ENCODE results near the gene IGFBP2.

IGFBP2 gene

GRCh38 chr2:216661639-216662375, 28.6 kb downstream of the IGFBP2 start:
- H3K4me1 Mint-ChIP-seq: peaks cover 5% of the 10 kb centered on the region
- no peak for ATAC-seq

DNA sequence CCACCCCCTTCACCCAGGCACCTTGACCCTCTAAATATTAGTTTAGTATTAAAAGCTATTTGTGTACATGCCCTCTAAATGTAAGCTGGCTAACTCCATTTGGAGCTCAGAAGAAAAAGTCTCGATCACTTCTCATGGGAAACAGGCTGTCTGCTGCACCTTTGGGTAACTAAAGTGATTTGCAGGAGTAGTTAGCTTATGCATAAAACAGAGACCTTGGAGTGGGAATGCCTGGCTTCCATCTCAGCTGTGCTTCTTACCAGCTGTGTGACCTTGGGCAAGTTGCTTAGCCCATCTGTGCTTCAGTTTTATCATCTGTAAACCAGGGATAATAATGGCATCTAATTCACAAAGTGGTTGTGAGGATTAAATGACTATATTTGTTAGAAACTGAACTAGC, 29.9 kb downstream of the IGFBP2 start:
- Mint-ChIP-seq H3K9me3 (no peaks in the 10 kb centered on the region), H3K27me3 (peaks cover 30% of the 10 kb centered on the region), H3K27ac (no peak overlapping the region), H3K36me3 (no peaks in the 10 kb centered on the region), H3K4me3 (no peak overlapping the region), H3K4me1 (peaks cover 5% of the 10 kb centered on the region)
- ATAC-seq: no peak

More at GRCh38 chr2:216661639-216662375, 28.6 kb downstream of the IGFBP2 start:
- Mint-ChIP-seq H3K27ac (no peak overlapping the region), H3K27me3 (peaks cover 21% of the 10 kb centered on the region), H3K36me3 (no peaks in the 10 kb centered on the region), H3K4me3 (no peak overlapping the region), H3K9me3 (no peaks in the 10 kb centered on the region)

GRCh38 chr2:216663846-216664245, 30.6 kb downstream of the IGFBP2 start:
- Mint-ChIP-seq H3K27ac (no peak overlapping the region), H3K4me1 (peaks cover 5% of the 10 kb centered on the region), H3K4me3 (no peak overlapping the region), H3K9me3 (no peaks in the 10 kb centered on the region), H3K27me3 (peaks cover 38% of the 10 kb centered on the region), H3K36me3 (no peaks in the 10 kb centered on the region)
- ATAC-seq: no peak

DNA sequence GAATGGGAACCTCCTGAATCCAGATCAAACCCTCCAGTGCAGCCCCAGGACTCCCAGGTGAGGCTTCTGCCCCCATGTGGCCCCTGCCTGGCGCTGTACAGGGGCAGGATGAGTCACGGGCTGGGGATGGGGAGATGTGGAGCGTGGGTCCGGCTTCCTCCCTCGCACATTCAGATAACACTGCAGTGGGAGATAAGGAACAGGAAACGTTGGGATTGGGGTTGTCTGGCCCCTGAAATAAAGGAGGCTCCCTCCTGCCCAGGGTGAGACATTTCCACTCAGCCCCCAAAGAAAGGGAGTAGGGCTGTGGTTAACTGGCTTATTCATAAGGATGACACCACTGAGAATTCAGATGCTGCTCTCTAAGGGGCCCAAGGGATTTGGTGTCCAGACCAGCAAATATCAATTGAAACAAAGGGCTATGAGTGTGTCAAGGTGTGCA, 31.4 kb downstream of the IGFBP2 start:
- H3K27me3 Mint-ChIP-seq: peaks cover 45% of the 10 kb centered on the region
- no peak overlapping the region for H3K27ac Mint-ChIP-seq
- H3K9me3 Mint-ChIP-seq: no peaks in the 10 kb centered on the region
- peak; percentile 17 for ATAC-seq
- no peak overlapping the region for H3K4me3 Mint-ChIP-seq
- no peaks in the 10 kb centered on the region for H3K36me3 Mint-ChIP-seq
- peaks cover 5% of the 10 kb centered on the region for H3K4me1 Mint-ChIP-seq

- Mint-ChIP-seq H3K9me3 (no peaks in the 10 kb centered on the region), H3K27me3 (peaks cover 52% of the 10 kb centered on the region), H3K27ac (no peak overlapping the region), H3K36me3 (no peaks in the 10 kb centered on the region), H3K4me1 (peaks cover 5% of the 10 kb centered on the region), H3K4me3 (no peak overlapping the region)
- ATAC-seq: no peak
Measured at GRCh38 chr2:216665242-216665641, 32.0 kb downstream of the IGFBP2 start.

DNA sequence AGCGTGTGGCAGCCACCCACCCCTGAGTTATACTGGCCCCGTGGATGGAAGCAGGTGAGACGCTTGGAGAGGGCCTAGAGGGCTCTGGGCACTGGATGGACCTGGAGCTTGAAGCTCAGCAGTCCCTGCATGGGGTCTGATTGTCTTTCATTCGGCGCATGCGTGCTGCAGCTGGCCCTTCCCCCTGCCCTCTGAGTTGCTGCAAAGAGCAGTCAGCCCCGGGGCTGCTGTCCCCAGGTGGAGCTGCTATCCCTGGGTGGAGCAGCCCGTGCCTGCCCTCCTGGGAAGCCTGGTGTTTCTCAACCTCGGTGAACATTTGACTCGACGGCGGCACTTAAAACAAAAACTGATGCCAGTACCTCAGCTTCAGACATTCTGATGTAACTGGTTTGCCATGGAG, 32.5 kb downstream of the IGFBP2 start:
- no peaks in the 10 kb centered on the region for H3K9me3 Mint-ChIP-seq
- H3K36me3 Mint-ChIP-seq: no peaks in the 10 kb centered on the region
- H3K27ac Mint-ChIP-seq: no peak overlapping the region
- no peak overlapping the region for H3K4me3 Mint-ChIP-seq
- peaks cover 56% of the 10 kb centered on the region for H3K27me3 Mint-ChIP-seq
- no peak for ATAC-seq
- H3K4me1 Mint-ChIP-seq: peaks cover 5% of the 10 kb centered on the region

DNA sequence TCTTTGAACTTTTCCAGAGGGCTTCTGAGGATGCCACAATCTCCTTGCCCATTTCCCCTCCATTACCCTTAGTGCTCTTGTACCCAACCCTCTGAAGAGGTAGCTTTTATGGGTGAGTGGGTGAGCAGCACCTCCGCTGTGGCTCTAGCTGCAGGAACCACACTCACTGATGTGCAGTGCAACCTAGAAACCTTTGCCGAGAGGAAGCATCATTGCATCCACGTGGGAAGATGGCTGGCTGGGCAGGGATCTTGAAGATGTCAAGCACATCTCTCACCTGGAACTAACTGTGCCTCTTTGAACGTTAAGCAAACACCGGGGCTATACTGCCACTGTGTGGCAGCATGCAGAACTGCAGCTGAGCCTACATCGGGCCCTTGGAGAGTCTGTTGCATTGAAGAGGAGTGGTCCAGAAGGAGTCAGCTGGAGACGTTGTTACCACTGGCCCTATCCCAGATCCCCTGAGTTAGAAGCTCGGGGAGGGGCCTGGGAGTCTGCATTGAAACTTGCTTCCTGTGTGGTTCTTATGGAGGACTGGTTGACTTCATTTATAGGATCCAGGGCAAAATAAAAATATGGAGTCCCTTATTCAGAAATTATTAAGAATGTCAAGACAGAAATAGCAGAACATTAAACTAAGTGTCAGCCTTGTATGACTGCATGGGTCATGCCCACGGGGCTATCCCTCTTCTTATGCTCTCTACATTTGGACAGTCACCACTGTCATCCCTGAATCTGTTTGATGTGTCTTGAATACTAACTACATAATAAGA, 33.4 kb downstream of the IGFBP2 start:
- no peak overlapping the region for H3K4me3 Mint-ChIP-seq
- no peak overlapping the region for H3K27ac Mint-ChIP-seq
- peaks cover 5% of the 10 kb centered on the region for H3K4me1 Mint-ChIP-seq
- peak; percentile 60 for ATAC-seq
- H3K36me3 Mint-ChIP-seq: no peaks in the 10 kb centered on the region
- no peaks in the 10 kb centered on the region for H3K9me3 Mint-ChIP-seq
- H3K27me3 Mint-ChIP-seq: peaks cover 61% of the 10 kb centered on the region

- Mint-ChIP-seq H3K9me3 (no peaks in the 10 kb centered on the region), H3K27ac (no peak overlapping the region), H3K27me3 (peaks cover 48% of the 10 kb centered on the region), H3K36me3 (no peaks in the 10 kb centered on the region), H3K4me3 (no peak overlapping the region), H3K4me1 (peaks cover 5% of the 10 kb centered on the region)
- no peak for ATAC-seq
Measured at GRCh38 chr2:216670266-216671080, 37.3 kb downstream of the IGFBP2 start.

- no peak overlapping the region for H3K4me3 Mint-ChIP-seq
- H3K27me3 Mint-ChIP-seq: peaks cover 48% of the 10 kb centered on the region
- H3K36me3 Mint-ChIP-seq: no peaks in the 10 kb centered on the region
- H3K27ac Mint-ChIP-seq: no peak overlapping the region
- no peak for ATAC-seq
- peaks cover 5% of the 10 kb centered on the region for H3K4me1 Mint-ChIP-seq
- no peaks in the 10 kb centered on the region for H3K9me3 Mint-ChIP-seq
Measured at GRCh38 chr2:216671081-216671411, 37.8 kb downstream of the IGFBP2 start.

GRCh38 chr2:216671791-216672343, 38.6 kb downstream of the IGFBP2 start:
- Mint-ChIP-seq H3K36me3 (no peaks in the 10 kb centered on the region), H3K4me1 (no peaks in the 10 kb centered on the region), H3K4me3 (no peak overlapping the region), H3K9me3 (no peaks in the 10 kb centered on the region), H3K27me3 (peaks cover 40% of the 10 kb centered on the region), H3K27ac (no peak overlapping the region)
- ATAC-seq: no peak

DNA sequence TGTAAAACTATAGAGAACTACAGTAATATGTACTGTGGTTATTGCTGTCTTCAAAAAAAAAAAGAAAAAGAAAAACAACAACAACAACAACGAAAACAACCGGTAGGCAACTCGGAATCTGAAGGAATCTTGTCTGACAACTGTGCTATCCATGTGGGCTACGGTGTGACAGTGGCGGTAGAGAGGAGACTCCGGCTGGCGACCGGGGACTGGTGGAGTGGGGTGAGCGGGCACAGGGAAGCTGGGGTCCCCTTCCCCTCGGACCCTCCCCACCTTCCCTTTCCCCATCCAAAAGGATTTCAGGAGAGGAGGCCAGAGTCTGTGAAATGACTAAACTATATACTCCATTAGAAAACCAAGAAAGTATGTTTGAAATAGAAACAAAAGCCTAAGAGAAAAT, 39.2 kb downstream of the IGFBP2 start:
- Mint-ChIP-seq H3K4me1 (no peaks in the 10 kb centered on the region), H3K9me3 (no peaks in the 10 kb centered on the region), H3K27ac (no peak overlapping the region), H3K4me3 (no peak overlapping the region), H3K27me3 (peaks cover 40% of the 10 kb centered on the region), H3K36me3 (no peaks in the 10 kb centered on the region)
- no peak for ATAC-seq

GRCh38 chr2:216673021-216673420, 39.8 kb downstream of the IGFBP2 start:
- Mint-ChIP-seq H3K27ac (no peak overlapping the region), H3K36me3 (no peaks in the 10 kb centered on the region), H3K4me1 (no peaks in the 10 kb centered on the region), H3K4me3 (no peak overlapping the region), H3K9me3 (no peaks in the 10 kb centered on the region), H3K27me3 (peaks cover 40% of the 10 kb centered on the region)
- peak; percentile 16 for ATAC-seq

GRCh38 chr2:216673609-216674008, 40.4 kb downstream of the IGFBP2 start:
- H3K4me1 Mint-ChIP-seq: no peaks in the 10 kb centered on the region
- no peak overlapping the region for H3K27ac Mint-ChIP-seq
- H3K4me3 Mint-ChIP-seq: no peak overlapping the region
- no peaks in the 10 kb centered on the region for H3K9me3 Mint-ChIP-seq
- H3K27me3 Mint-ChIP-seq: peaks cover 36% of the 10 kb centered on the region
- H3K36me3 Mint-ChIP-seq: no peaks in the 10 kb centered on the region
- no peak for ATAC-seq

DNA sequence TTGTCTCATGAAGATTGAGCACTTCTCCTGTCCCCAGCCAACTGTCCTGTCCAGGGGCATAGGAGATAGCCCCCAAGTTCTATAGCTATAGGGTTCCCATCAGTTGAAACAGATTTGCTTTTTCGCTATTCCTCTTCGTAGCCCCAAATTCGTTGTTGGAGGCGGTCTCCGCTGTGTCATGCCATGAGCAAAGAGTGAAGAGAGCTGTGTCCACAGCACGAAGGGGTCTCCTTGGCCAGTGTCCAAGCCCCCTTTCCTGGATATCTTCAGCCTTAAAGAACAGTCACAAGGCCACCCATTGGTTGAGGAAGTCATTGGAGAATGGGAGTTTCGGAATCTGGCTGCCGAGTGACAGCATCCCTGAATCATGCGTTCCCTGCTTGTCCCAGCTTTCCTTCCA, 41.2 kb downstream of the IGFBP2 start:
- no peak for ATAC-seq
- H3K27me3 Mint-ChIP-seq: peaks cover 36% of the 10 kb centered on the region
- H3K9me3 Mint-ChIP-seq: no peaks in the 10 kb centered on the region
- no peak overlapping the region for H3K27ac Mint-ChIP-seq
- H3K4me3 Mint-ChIP-seq: no peak overlapping the region
- H3K36me3 Mint-ChIP-seq: no peaks in the 10 kb centered on the region
- H3K4me1 Mint-ChIP-seq: no peaks in the 10 kb centered on the region

- ATAC-seq: no peak
- H3K4me1 Mint-ChIP-seq: no peaks in the 10 kb centered on the region
- H3K36me3 Mint-ChIP-seq: no peaks in the 10 kb centered on the region
- peaks cover 38% of the 10 kb centered on the region for H3K27me3 Mint-ChIP-seq
- no peak overlapping the region for H3K27ac Mint-ChIP-seq
- H3K9me3 Mint-ChIP-seq: no peaks in the 10 kb centered on the region
- no peak overlapping the region for H3K4me3 Mint-ChIP-seq
Measured at GRCh38 chr2:216676630-216677029, 43.4 kb downstream of the IGFBP2 start.
